ENCODE measurements around the gene BRSK1. TPM values are rescaled to one million over a fixed set of nuclear protein-coding genes. Genes with fewer than 3 reads are reported as not detected.

The BRSK1 gene
- total and polyA plus RNA-seq, 2 of the 13 experiments (the other 11 are each of a cell fraction or from before 2014, with no cell fraction given): 0.18 to 1.2 TPM

DNA sequence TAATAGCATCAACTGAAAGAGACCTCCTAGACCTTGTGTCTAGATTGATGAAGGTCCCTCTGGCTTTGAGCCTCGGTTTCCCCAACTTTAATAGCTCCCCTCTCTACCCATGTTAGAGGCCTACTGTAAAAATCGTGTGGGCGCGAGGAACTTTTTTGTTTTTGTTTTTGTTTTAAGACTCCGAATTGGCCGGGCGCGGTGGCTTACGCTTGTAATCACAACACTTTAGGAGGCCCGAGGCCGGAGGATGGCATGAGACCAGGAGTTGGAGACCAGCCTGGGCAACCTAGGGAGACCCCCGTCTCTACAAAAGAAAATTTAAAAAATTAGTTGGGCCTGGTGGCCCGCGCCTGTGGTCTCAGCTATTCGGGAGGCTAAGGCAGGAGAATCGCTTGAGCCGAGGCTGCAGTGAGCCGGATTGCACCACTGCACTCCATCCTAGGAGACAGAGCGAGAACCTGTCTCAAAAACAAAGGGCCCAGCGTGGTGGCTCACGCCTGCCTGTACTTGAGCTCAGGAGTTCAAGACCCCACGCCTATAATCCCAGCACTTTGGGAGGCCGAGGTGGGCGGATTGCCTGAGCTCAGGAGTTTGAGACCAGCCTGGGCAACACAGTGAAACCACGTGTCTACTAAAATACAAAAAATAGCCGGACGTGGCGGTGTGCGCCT is 24.1 kb upstream of the BRSK1 start (continued):
- TF ChIP-seq ZNF350 (CRISPR knock-in tag; IDR thresholded peaks at IDR 0.05; ENCODE audit: borderline replicate concordance, low read depth) (peak; percentile 41), ZNF878 (CRISPR knock-in tag; IDR thresholded peaks at IDR 0.05) (peak; percentile 36; the same call in 1 of the 2 replicates), ZNF605 (CRISPR knock-in tag; IDR thresholded peaks at IDR 0.05) (0 out of 2 replicates have a peak, but pooled peaks have one; percentile 5), SIX1 (CRISPR knock-in tag; IDR thresholded peaks at IDR 0.05; ENCODE audit: borderline replicate concordance) (peak; percentile 11; the same call in 1 of the 2 replicates), ZNF501 (CRISPR knock-in tag; IDR thresholded peaks at IDR 0.05) (0 out of 2 replicates have a peak, but pooled peaks have one; percentile 7), ZBTB38 (CRISPR knock-in tag; IDR thresholded peaks at IDR 0.05) (peak; percentile 45; the same call in 1 of the 2 replicates)
- TF ChIP-seq, protein P1, sequence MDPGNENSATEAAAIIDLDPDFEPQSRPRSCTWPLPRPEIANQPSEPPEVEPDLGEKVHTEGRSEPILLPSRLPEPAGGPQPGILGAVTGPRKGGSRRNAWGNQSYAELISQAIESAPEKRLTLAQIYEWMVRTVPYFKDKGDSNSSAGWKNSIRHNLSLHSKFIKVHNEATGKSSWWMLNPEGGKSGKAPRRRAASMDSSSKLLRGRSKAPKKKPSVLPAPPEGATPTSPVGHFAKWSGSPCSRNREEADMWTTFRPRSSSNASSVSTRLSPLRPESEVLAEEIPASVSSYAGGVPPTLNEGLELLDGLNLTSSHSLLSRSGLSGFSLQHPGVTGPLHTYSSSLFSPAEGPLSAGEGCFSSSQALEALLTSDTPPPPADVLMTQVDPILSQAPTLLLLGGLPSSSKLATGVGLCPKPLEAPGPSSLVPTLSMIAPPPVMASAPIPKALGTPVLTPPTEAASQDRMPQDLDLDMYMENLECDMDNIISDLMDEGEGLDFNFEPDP (CRISPR knock-in tag; conservative IDR thresholded peaks at IDR 0.05): no peak
- TF ChIP-seq, protein P2, sequence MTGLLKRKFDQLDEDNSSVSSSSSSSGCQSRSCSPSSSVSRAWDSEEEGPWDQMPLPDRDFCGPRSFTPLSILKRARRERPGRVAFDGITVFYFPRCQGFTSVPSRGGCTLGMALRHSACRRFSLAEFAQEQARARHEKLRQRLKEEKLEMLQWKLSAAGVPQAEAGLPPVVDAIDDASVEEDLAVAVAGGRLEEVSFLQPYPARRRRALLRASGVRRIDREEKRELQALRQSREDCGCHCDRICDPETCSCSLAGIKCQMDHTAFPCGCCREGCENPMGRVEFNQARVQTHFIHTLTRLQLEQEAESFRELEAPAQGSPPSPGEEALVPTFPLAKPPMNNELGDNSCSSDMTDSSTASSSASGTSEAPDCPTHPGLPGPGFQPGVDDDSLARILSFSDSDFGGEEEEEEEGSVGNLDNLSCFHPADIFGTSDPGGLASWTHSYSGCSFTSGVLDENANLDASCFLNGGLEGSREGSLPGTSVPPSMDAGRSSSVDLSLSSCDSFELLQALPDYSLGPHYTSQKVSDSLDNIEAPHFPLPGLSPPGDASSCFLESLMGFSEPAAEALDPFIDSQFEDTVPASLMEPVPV (CRISPR knock-in tag; IDR thresholded peaks at IDR 0.05): no peak
- TF ChIP-seq, protein P3, sequence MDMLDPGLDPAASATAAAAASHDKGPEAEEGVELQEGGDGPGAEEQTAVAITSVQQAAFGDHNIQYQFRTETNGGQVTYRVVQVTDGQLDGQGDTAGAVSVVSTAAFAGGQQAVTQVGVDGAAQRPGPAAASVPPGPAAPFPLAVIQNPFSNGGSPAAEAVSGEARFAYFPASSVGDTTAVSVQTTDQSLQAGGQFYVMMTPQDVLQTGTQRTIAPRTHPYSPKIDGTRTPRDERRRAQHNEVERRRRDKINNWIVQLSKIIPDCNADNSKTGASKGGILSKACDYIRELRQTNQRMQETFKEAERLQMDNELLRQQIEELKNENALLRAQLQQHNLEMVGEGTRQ (IDR thresholded peaks at IDR 0.05; ENCODE audit: low read depth, low read length): no peak
- TF ChIP-seq, protein P3 (CRISPR knock-in tag; IDR thresholded peaks at IDR 0.05; ENCODE audit: borderline replicate concordance): 0 out of 2 replicates have a peak, but pooled peaks have one; percentile 40
